Right atrium auricular region (tissue), 2 donors: Measurements from ENCODE around the gene SRSF3. TPM values are rescaled to one million over a fixed set of nuclear protein-coding genes. Genes with fewer than 3 reads are reported as not detected.

Experiments used
- DNase-seq: peaks from one replicate; pipeline ENCODE4 v3.0.0-alpha.2; 2019; ENCODE audit warnings: low spot score
- H3K27ac ChIP-seq, 2 donors: fragments of 200-600 bp; sonication (generic); 1 replicate in 1 of 2; 2 replicates in 1 of 2; pipeline ENCODE4 v1.5.1; 2016 to 2019
- H3K27me3 ChIP-seq, 2 donors: fragments of 200-600 bp; sonication (generic); one replicate each; pipeline versions ENCODE4 v1.5.1 to v1.6.0; 2017 to 2019
- H3K36me3 ChIP-seq: fragments of 200-600 bp; sonication (generic); one replicate; pipeline ENCODE4 v1.5.1; 2016
- H3K4me1 ChIP-seq, 2 donors: fragments of 200-600 bp; sonication (generic); one replicate each; pipeline versions ENCODE4 v1.5.1 to v1.6.0; 2017 to 2019
- H3K4me3 ChIP-seq, 2 donors: fragments of 200-600 bp; sonication (generic); 1 replicate in 1 of 2; 2 replicates in 1 of 2; pipeline ENCODE4 v1.5.1; 2017 to 2019; ENCODE audit warnings: mild to moderate bottlenecking in 1 of 2, moderate library complexity in 1 of 2
- H3K9me3 ChIP-seq, 2 donors: fragments of 200-600 bp; sonication (generic); one replicate each; pipeline ENCODE4 v1.5.1; 2019
- total RNA-seq, 2 donors: library from RNA; depleted of rRNA; stranded (reverse); fragments of >200 nt; gene quantifications; one replicate each; pipeline ENCODE4 v1.1.0, GENCODE V29; 2016
- TF ChIP-seq, protein P1 (sequence below), 2 donors: fragments of 200-600 bp; sonication (generic); IDR thresholded peaks; one replicate each; pipeline ENCODE4 v1.5.1; 2019; ENCODE audit warnings: antibody characterized with exemption in 2 of 2

SRSF3 gene
- total RNA-seq, 2 donors from 2014 or later: 51.4 to 97.2 TPM

DNA sequence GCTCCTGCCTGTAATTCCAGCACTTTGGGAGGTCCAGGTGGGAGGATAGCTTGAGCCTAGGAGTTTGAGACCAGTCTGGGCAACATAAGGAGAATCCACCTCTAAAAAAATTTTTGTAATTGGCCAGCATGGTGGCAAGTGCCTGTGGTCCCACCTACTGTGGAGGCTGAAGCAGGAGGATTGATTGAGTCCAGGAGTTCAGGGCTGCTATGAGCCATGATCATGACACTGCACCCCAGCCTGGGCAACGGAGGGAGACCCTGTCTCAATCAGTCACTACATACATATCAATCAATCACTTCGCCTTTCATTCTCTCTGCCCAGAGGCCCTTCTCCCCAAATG, 45.8 kb upstream of the SRSF3 start:
- Histone ChIP-seq H3K9me3 (no peaks in the 10 kb centered on the region), H3K36me3 (no peaks in the 10 kb centered on the region), H3K4me1 (peaks cover 0 to 35% of the 10 kb centered on the region in 2 donors), H3K27me3 (no peaks in the 10 kb centered on the region), H3K27ac (no peak overlapping the region), H3K4me3 (no peak overlapping the region)
- DNase-seq: no peak
- TF ChIP-seq, protein P1, sequence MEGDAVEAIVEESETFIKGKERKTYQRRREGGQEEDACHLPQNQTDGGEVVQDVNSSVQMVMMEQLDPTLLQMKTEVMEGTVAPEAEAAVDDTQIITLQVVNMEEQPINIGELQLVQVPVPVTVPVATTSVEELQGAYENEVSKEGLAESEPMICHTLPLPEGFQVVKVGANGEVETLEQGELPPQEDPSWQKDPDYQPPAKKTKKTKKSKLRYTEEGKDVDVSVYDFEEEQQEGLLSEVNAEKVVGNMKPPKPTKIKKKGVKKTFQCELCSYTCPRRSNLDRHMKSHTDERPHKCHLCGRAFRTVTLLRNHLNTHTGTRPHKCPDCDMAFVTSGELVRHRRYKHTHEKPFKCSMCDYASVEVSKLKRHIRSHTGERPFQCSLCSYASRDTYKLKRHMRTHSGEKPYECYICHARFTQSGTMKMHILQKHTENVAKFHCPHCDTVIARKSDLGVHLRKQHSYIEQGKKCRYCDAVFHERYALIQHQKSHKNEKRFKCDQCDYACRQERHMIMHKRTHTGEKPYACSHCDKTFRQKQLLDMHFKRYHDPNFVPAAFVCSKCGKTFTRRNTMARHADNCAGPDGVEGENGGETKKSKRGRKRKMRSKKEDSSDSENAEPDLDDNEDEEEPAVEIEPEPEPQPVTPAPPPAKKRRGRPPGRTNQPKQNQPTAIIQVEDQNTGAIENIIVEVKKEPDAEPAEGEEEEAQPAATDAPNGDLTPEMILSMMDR (IDR thresholded peaks at IDR 0.05): no peak

DNA sequence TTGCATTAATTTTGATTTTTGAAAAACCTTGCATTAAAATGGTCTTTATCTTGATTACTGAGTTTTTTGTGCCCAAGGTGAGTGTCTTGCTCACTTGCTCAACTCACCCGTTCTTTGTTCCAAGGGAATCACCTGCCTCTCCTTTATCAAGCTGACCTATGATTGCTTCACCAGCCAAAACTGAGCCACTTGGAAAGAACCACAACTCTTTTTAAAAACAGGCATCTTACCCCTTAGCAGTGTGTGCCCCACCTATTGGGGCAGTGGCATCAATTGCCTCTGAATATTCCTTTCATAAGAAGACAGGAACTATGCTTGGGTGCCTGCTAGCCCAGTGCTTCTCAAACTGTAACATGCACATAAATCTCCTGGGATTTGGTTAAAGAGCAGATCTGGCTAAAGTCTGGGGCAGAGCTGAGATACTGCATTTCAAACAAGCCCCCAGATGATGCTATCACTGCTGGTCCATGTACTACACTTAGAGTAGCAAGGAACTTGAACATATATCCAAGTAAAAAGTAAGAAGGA, 43.6 kb upstream of the SRSF3 start:
- Histone ChIP-seq H3K9me3 (no peaks in the 10 kb centered on the region), H3K27me3 (no peaks in the 10 kb centered on the region)

DNA sequence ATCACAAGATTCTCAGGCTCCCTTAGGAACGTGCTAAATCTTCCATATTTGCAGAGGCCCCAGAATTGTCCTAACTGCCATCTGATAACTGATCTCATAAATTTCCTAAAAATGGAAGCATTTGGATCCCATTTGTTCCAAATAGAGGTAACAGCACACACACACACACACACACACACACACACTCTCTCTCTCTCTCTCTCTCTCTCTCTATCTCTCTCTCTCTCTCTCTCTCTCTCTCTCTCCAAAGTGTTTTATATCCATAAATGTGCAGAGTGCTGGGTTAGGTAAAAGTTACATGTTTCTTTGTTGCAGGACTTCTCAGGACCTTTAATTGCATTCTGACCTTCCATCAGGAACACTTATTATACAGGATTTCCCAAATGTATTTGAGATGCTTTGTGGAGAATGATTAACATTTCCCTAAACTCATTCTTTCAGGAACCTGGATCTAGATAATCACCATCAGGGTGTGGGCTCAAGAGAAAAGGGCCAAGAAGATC, 38.4 kb upstream of the SRSF3 start:
- Histone ChIP-seq H3K4me3 (no peak overlapping the region), H3K27ac (no peak overlapping the region), H3K4me1 (no peaks in the 10 kb centered on the region), H3K36me3 (no peaks in the 10 kb centered on the region), H3K27me3 (no peaks in the 10 kb centered on the region), H3K9me3 (no peaks in the 10 kb centered on the region)
- TF ChIP-seq, protein P1 (IDR thresholded peaks at IDR 0.05): no peak
- DNase-seq: no peak

More for the DNA sequence above, 43.6 kb upstream of the SRSF3 start:
- TF ChIP-seq, protein P1 (IDR thresholded peaks at IDR 0.05): no peak
- Histone ChIP-seq H3K4me3 (no peak overlapping the region), H3K4me1 (peaks cover 0 to 13% of the 10 kb centered on the region in 2 donors), H3K27ac (no peak overlapping the region), H3K36me3 (no peaks in the 10 kb centered on the region)
- DNase-seq: no peak

DNA sequence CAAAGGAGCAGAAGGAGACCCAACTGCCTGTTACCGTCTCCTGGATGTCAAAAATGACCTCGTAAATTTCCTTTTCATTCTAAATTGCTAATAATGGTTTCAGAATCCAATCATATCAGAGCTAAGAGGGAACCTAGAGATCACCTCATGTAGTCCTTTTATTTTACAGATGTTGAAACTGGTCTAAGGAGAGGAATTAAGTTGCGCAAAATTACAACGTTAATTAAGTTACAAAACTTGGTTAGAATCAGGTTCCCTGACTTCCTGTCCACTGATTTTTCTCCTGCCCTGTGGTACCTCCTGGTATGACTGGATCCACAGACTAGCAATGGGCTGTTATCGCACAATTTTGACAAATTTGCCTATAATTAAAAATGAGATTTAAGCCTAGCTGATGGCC, 37.9 kb upstream of the SRSF3 start:
- no peaks in the 10 kb centered on the region for H3K36me3 ChIP-seq
- H3K27ac ChIP-seq: no peak overlapping the region
- TF ChIP-seq, protein P1 (IDR thresholded peaks at IDR 0.05): no peak
- no peaks in the 10 kb centered on the region for H3K27me3 ChIP-seq
- no peaks in the 10 kb centered on the region for H3K4me1 ChIP-seq
- H3K9me3 ChIP-seq: no peaks in the 10 kb centered on the region
- no peak overlapping the region for H3K4me3 ChIP-seq
- no peak for DNase-seq

DNA sequence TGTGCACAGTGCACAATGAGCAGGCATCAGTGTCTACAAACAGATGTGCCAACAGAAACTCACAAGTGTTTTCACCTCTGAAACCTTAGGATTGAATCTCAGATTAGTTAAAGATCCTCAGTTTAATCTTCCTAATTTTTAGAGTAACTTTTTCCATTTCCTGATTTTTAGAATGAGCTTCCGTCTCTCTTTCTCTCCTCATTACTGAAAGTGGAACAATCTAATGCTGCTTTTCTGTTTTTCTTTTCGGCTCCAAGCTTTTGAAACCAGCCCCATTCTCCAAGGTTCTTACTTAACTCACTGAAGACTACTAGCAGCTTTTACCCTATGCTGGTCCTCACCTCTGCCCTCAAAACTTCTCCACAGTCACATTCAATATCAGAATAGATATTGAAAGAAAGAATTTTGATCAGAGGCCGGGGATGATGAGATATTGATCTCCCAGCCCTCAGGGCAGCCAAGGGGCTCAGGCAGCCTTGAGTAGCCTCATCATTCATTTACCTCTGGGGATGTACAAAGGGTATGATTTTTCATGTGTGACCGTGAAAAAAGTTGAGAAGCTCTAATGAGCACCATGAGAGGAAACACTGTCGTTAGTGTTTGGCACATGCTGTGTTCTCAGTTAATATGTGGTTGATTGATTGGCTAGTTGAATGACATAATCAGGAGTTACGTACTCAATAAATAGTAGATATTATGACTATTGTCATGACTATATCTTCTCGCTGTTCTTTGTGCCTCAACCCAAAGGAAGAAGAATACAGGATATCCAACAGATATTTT, 35.0 kb upstream of the SRSF3 start:
- no peak overlapping the region for H3K27ac ChIP-seq
- H3K4me3 ChIP-seq: no peak overlapping the region
- no peak for DNase-seq
- H3K4me1 ChIP-seq: no peaks in the 10 kb centered on the region
- no peaks in the 10 kb centered on the region for H3K27me3 ChIP-seq
- TF ChIP-seq, protein P1 (IDR thresholded peaks at IDR 0.05): no peak
- no peaks in the 10 kb centered on the region for H3K9me3 ChIP-seq
- H3K36me3 ChIP-seq: no peaks in the 10 kb centered on the region
